ENCODE data around the gene SNRNP48. TPM values are rescaled to one million over a fixed set of nuclear protein-coding genes. Genes with fewer than 3 reads are reported as not detected.

The SNRNP48 gene
- total RNA-seq, 1 experiment from 2014 or later = 15.7 TPM

DNA sequence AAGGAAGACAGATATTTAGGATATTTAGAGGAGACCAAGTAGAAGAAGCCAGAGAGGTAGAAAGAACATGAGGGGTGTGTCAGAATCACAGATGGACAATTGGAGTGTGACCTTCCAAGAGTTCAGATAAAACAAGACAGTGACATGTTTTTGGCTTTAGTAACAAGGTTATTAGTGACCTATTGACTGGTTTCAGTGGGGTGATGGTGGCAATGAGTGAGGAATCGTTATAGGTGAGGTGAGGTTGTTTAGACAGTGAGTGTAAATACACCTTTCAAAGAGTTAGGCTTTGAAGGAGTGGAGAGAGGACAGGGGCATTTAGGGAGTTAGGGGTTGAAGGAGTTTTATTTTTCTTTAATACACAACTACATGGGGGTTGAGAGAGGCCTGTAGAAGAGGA is 3.2 kb downstream of the SNRNP48 start:
- no peak for DNase-seq (ENCODE audit: low read depth)

DNA sequence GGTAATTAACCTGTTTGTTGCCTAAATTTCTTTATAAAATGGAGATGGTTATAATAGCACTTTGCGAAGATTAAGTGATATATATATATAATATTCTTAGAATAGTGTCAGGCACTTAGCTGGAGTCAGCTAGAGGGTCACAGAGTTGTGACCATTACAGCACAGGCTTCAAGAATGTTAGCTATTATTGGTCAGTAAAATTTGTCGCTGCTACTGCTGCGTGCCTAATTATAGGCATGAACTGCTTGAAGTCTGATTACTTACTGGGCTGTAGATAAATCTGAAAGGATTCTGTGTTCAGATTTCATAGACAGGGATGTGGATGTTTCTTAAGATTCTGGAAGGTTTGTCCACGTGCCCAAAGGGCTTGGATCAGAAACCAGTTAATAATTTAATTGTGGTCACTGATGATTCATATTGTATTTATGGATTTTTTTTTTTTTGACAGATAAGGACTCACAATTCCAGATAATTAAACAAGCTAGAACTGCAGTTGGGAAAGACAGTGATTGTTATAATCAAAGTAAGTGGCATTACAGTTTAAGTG is 4.7 kb downstream of the SNRNP48 start:
- no peak for DNase-seq (ENCODE audit: low read depth)

DNA sequence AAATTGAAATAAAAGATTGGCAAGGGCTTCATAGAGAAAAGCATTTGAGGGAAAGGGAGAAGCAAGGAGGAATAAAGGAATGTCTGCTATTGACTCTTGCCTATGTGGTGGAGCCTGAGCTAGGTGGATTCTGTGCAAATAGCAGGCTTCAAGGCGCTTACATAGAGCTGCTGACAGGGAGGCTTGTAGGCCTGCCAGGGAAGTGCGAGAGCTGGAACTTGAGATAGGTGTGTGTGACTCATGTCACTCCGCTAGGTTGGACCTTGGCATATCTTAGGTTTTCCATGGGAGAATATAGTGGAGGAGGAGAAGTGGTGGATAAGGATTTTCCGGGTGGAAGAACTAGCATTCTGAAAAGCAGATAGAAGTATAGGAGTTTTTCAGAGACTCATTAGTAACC is 14.0 kb downstream of the SNRNP48 start:
- DNase-seq (ENCODE audit: low read depth) = no peak

DNA sequence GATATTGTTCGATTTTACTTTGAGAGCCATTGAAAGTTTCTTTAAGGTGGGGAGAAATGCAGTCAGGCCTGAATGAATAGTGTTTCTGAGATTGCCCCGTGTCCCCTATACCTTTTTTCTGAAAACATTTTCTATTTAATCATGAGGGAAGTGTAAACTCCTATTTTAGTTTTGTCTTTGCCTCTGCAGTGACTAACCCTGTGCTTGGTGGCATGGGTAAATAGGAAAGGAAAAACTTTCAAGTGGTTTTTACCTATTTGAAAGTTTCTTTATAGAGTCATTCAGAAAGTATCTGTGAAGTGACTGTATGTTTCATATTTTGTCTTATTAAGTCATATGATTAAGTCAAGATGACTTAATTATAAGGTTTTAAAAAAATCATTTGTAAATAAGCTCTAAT is 14.5 kb downstream of the SNRNP48 start:
- no peak for DNase-seq (ENCODE audit: low read depth)

DNA sequence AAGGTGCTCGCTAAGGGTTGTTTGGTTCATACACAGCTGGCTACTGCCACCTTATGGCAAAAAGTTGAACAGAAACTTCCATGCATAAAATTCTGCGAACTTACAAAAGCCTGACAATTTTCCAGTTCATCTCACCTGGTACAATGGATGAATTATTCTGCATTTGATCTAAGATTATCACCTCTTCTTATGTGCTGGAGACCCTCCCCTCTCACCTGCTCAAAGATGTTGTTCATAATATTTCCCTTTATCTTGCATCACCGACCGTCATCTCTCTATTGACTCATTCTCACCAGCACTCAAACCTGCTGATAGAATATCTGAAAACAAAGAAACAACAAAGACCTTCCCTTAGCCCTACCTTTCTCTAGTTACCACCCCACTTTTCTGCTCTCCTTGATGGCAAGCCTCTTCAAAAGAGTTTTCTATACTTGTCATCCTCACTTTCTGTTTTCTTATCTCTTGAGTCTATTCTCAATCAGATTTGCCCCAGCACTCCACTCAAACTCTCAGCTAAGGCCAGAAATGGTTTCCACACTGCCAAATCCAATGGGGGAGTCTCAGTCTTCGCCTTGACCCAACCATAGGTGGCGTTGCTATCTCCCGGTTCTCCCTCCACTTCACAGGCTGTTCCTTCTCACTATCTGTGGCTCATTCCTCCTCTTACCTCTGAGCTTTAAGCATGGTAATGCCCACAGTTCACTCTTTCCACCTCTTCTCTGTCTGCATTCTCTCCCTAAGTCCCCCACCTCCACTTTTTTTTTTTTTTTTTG is 25.8 kb downstream of the SNRNP48 start:
- DNase-seq (ENCODE audit: low read depth) = peak; percentile 51

DNA sequence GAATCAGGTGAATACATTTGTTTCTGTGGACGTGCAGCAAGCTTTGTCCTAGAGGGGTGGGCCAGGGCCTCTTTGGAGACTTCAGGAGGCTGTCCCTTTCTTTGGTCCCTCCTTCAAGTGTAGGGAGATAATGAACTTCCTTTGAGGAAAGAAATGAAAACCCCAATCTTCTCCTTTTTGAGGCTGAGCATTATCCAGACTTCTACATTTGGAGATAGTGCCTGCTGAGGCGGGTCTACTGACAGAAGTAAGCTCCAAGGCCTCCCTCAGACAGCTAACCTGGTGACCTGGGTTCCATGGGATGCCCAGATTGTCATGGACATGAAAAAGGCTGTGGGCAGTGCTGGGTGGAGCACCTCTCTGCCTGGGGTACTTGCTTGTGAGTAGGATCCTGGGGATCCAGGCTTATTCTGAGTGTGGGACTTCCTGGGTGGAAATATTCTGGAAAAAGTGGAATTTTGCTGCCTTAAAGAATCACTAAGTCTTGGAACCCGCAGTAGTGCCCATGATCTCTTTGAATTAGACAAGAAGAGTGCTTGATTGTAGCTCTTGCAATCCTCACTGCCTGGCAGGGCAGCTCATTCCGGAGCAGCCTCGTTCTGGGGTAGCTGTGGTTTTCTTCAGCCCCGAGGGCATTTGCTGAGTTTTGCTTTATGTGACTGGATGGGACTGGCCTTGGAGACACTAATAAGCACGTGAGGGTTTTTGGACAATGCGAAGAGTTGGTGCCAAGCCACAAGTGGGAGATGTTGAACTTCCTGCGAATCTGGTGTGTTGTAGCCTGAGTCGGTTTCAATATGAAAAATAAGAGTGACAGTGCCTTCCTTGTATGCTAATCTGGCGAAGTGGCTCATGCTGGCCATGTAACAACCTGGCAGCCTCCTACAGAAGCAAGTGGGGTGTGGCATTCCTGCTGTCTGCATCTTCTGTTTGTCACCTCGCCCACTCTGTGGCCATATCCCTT is 28.1 kb downstream of the SNRNP48 start:
- DNase-seq (ENCODE audit: low read depth) = peak; percentile 82

DNA sequence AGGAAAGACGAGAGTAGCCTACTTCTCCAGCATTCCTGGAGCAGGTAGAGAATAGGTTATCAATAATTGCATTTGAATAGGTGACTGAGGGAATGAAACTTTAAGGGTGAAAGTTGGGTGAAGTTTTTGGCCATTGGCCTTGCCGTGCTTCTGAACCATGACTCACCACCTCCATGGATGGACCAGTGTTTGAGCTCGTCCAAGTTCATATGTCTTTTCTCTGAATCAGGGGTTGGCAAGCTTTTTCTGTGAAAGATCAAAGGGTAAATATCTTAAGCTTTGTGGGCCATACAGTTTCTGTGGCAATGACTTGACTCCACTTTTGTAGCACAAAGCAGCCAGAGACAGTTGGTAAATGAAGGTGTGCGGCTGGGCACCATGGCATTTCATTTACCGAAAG is 31.8 kb downstream of the SNRNP48 start:
- no peak for DNase-seq (ENCODE audit: low read depth)

DNA sequence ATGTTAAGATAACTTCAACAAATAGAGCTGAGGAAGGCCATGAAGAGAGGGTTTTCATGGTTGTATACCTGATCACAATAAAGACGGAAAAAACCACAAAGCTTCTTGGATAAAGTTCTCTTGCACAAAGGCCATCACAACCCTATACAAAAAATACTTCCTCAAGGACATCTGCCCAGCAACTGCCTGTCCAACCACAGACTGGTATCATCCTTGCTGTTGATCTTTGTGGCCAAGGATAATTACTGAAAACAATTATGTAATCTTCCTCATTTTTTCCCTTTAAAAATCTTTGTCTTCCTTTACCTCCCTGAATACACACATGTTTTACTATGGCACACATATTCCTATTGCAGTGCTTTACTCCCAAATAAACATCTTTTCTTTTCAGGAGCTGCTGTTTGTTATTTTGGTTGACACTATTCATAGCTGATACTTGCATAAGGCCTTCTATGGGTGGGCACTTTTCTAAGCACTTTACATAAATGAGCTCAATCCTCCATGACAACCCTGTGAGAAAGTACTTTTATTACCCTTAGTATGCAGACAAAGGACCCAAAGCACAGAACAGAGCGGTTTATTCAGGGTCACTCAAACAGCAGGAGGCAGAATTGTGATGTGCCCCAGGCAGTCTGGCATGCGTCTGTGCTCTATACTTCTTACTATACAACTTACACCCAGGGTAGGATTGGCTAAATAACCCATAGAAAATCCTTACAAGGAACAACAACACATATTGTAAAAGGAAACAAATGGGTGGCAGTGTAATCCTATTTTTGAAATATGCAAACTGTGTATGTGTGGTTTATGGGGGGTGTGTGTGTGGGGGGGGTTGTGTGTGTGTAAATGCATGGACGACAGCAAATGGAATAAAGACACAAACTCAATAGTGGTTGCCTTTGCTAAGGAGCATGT is 35.1 kb downstream of the SNRNP48 start:
- DNase-seq (ENCODE audit: low read depth) = no peak

DNA sequence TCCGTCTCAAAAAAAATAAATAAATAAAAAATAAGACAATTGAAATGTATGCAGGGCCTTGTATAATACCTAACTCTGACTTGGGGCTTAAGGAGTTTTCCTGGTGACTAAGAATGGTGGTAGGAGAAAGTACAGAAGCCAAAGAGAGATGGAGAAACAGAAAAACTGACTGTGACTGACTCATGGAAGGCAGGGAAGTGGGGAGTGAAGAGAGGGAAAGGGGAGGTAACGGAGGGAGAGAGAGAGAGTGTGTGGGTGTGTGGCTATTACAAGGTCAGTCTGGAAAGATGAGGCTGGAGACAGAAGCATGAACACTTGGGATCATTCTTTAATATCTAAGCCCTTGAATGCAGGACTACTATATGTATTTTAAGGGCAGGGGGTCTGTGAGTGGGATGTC is 38.5 kb downstream of the SNRNP48 start:
- no peak for DNase-seq (ENCODE audit: low read depth)

DNA sequence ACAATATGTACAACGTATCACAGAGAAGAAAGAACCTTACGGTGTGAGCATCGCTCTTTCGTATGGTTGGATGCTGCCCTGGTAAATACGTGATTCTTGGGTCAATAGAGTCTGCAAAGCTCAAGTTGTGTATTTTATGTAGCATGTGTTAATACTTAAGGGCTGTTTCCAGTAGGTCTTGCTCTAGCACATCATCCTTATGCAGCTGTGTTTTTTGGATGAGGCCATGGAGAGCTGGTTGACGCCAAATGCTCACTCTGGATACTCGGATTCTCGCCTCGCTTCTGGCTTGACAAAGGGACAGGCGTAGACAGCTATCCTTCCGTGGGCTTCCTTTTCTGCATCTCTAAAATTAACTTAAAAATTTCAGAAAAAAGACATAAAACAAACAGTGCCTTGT is 38.9 kb downstream of the SNRNP48 start:
- no peak for DNase-seq (ENCODE audit: low read depth)

DNA sequence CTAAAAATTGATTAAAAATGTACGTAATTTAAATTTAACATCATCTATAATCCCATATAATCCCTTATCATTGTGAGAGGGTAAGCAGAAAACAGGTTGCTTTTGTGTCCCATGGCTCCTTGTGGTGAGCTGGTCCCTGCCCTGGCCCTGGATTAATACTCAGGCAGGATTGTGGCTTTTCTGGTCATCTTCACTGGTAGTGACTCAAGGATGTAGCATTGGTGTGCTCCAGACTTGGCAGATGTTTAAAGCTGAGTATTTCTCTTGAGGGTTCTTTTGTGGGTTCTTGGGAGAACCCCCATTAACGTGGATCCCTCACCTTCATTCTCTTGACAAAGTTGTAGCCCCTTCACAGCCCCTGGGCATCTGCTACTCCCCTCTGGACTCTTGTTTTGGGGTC is 39.3 kb downstream of the SNRNP48 start:
- DNase-seq (ENCODE audit: low read depth) = no peak

DNA sequence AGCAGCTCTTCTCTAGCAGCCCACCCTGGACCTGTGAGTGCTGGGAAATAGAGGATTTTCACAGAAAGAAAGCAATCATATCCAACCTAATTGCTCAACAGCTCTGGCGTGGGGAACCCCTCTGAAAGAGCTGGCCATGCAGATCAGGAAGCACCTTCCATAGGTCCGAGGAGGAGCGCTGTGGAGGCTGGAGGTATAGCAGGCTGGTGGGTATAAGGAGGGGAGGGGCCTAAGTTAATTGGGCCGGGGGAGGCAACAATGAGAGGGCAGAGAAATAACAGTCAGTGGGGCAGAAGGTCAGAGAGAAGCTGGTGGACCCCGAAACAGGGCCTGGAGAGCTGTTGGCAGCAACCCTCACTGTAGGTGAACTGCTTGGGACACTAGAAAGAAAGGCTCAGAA is 40.8 kb downstream of the SNRNP48 start:
- no peak for DNase-seq (ENCODE audit: low read depth)

DNA sequence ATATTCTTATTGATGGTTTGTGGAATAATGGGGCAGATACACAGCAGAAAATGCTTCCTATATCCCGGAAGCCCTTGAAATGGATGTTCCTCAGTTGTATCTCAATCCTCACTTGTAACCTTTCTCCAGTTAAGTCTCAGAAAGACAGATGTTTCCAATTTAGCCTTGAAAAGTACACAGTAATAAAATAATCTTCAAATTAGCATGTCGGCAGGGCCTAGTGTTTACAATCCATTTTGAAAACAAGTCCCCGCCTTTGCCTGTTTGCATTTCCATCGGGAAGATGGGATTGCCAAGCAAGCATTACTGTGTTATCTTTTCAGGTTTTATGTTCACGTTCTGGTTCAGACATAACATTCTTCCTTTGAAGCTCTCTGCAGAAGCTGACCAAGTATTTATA is 41.5 kb downstream of the SNRNP48 start:
- no peak for DNase-seq (ENCODE audit: low read depth)

DNA sequence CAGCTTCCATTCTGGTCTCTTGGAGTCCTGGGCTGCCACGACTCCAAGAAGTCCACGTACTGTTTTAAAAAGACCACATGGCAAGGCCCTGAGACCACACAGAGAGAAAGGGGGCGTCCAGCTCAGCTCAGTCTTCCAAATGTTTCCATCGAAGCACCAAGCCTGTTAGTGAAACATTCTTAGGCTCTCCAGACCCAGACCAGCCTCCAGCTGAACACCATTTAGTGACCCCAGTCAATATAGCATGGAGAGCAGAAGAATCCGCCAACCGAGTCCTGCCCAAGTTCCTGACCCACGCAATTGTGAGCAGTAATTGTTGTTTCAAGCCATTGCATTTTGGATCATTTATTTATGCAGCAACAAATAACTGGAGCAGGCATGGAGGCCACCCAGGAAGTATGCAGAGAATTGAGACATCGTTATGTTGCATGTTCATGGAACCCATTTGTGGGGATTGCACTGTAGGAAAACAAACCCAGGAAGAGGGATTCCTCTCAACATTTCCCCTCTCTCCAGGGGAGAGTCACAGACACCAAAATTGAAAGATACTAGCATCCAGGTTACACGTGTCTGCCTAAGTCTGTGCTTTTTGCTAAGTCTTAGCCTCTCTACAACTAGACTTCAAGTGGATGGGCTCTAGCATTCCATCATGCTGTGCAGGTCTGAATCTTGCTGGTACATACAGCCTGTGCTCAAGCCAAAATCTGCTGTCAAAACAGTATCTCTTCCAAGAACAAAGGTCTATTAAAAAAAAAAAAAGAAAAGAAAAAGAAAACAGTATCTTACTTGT is 42.7 kb downstream of the SNRNP48 start:
- no peak for DNase-seq (ENCODE audit: low read depth)

DNA sequence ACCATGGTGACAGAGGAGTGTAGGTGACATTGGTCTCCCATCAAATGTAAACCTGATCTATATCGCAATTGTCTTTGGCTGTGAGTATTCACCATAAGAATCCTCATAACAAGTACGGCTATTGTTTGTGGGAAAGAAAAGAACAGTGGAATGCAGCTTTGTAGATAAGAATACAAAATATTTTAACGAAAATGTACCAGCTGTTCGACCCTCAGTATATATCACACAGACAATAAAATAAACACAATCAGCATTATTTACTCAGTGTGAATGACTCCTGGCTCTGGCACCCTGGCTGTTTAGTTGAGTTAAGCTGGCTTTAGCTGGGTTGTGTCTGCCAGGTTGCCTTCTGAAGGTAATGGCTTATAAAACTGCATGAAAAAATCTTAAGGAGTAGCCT is 43.4 kb downstream of the SNRNP48 start:
- no peak for DNase-seq (ENCODE audit: low read depth)

DNA sequence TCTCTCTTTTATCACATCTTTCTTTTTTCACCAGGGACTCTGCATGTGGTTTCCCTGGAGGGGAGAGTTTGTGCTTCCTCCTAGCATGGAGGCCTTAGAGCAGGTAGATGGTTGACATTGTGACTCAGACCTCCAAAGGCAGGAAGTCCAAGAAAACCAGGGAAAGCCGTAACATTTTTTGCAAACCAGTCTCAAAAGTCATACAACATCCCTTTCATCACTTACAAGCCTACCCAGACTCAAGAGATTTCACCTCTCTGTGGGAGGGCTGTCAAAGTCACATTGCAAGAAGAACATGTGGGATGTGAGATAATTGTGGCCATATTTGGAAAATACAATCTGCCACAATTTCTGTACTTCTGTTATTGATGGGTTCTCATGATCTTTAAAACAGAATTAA is 46.2 kb downstream of the SNRNP48 start:
- no peak for DNase-seq (ENCODE audit: low read depth)

DNA sequence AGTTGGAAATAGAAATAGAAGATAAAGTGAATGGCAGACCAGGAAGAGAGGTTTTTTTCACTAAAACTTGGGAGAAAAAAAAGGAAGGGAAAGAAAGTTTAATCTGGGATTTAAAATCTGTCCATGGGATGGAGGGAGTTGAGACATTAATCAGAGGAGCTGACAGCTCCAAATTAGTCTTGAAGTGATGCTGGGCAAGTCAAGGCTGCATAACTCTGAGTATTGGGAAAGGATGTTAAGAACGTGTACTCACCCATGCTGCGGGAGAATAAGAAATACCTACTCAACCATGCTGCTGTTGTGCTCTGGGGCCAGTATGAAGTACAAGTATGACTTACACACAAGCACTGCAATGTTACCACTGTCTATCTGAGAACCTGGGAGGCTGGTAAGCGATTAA is 47.5 kb downstream of the SNRNP48 start:
- no peak for DNase-seq (ENCODE audit: low read depth)

DNA sequence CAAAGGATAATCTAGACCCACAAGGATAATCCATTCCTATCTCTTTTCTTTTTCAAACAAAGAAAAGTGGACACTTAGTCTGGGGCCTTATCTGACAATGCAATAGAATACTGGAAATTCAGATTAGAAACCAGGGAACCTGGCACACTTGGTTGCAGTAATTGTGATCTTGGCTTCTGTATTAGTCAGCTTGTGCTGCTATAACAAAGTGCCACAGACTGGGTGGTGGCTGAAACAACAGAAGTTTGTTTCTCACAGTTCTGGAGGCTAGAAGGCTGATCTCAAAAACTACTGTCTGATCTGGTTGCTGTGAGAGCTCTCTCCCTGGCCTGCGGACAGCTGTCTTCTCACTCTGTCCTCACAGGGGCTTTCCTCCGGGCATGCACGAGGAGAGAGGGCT is 49.4 kb downstream of the SNRNP48 start:
- DNase-seq (ENCODE audit: low read depth) = no peak

DNA sequence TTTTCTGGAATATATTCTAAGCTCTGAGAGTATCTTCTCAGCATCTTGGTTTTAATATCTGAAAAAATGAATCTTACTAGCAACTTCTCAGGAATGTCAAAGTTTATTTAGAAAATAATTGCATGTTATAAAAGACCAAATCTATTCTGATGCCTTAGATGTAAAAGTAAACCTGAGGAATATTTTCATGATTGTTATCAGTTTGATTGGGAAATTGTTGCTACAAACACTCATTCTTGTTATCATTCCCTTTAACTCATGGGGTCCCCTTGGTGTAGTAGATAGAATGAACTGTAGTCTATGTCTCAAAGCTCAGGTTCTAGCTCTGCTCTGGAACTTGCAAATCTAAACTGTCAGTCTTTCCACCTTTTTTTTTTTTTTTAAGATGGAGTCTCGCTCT is 50.0 kb downstream of the SNRNP48 start:
- DNase-seq (ENCODE audit: low read depth) = no peak

All from LHCN-M2 (cell line).